ENCODE data around the gene ATP8B3. TPM values are rescaled to one million over a fixed set of nuclear protein-coding genes. Genes with fewer than 3 reads are reported as not detected.

ATP8B3 gene
- total and polyA plus RNA-seq, 2 of the 13 experiments (the other 11 are each of a cell fraction or from before 2014, with no cell fraction given): 2.6 to 5.9 TPM

DNA sequence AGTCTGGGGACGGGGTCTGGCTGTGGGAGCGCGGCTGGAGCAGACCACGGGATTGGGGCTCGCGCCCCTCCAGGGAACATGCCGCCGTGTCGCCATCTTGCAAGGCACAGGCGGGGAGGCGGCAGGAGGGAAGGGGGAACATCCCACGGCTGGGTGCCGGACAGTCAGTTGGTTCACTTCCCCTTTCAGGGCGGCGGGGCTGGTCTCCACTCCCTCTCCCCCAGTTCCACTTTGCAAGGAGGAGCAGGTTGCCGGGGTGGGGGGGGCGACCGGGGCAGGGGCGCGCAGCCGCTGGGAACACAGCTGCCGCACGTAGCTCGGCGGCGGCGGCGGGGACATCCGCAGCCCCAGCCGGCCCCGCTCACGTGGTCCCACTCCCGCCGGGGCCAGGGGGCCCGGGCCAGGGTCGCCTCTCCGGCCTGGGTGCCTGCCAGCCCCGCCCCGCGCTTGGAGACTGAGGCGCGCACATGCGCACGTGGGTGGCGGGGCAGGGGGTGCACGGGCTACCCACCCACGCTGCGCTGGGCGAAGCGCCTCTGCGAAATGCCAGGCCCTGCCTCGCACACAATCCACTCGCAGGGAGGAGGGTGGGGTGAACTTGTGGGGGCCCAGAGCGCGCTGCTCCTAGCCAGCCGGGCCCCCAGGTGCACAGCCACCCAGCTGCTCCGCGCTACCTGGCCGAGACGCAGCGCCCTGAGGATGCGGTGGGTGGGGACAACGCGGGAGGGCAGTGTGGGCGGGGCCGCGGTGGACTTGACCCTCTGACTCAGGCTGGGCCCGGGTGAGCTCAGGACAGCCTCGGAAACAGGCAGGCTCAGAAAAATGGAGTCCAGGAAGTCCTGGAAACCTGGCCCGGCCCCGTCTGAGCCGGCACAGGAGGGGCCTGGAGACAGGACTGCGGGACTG is 44.9 kb upstream of the ATP8B3 start (continued):
- TF ChIP-seq, protein P1, sequence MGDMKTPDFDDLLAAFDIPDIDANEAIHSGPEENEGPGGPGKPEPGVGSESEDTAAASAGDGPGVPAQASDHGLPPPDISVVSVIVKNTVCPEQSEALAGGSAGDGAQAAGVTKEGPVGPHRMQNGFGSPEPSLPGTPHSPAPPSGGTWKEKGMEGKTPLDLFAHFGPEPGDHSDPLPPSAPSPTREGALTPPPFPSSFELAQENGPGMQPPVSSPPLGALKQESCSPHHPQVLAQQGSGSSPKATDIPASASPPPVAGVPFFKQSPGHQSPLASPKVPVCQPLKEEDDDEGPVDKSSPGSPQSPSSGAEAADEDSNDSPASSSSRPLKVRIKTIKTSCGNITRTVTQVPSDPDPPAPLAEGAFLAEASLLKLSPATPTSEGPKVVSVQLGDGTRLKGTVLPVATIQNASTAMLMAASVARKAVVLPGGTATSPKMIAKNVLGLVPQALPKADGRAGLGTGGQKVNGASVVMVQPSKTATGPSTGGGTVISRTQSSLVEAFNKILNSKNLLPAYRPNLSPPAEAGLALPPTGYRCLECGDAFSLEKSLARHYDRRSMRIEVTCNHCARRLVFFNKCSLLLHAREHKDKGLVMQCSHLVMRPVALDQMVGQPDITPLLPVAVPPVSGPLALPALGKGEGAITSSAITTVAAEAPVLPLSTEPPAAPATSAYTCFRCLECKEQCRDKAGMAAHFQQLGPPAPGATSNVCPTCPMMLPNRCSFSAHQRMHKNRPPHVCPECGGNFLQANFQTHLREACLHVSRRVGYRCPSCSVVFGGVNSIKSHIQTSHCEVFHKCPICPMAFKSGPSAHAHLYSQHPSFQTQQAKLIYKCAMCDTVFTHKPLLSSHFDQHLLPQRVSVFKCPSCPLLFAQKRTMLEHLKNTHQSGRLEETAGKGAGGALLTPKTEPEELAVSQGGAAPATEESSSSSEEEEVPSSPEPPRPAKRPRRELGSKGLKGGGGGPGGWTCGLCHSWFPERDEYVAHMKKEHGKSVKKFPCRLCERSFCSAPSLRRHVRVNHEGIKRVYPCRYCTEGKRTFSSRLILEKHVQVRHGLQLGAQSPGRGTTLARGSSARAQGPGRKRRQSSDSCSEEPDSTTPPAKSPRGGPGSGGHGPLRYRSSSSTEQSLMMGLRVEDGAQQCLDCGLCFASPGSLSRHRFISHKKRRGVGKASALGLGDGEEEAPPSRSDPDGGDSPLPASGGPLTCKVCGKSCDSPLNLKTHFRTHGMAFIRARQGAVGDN (CRISPR knock-in tag; IDR thresholded peaks at IDR 0.05): peak; percentile 67
- TF ChIP-seq ZNF446 (CRISPR knock-in tag; IDR thresholded peaks at IDR 0.05): no peak
- TF ChIP-seq, protein P2, sequence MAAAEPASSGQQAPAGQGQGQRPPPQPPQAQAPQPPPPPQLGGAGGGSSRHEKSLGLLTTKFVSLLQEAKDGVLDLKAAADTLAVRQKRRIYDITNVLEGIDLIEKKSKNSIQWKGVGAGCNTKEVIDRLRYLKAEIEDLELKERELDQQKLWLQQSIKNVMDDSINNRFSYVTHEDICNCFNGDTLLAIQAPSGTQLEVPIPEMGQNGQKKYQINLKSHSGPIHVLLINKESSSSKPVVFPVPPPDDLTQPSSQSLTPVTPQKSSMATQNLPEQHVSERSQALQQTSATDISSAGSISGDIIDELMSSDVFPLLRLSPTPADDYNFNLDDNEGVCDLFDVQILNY (CRISPR knock-in tag; conservative IDR thresholded peaks at IDR 0.05): no peak
- peak; percentile 33; the same call in 1 of the 2 replicates for TF ChIP-seq MYC (CRISPR knock-in tag; IDR thresholded peaks at IDR 0.05; ENCODE audit: borderline replicate concordance)
- peak; percentile 40 for TF ChIP-seq TBL1XR1 (IDR thresholded peaks at IDR 0.05; ENCODE audit: borderline replicate concordance, low read length, partially characterized antibody)
- TF ChIP-seq, protein P3, sequence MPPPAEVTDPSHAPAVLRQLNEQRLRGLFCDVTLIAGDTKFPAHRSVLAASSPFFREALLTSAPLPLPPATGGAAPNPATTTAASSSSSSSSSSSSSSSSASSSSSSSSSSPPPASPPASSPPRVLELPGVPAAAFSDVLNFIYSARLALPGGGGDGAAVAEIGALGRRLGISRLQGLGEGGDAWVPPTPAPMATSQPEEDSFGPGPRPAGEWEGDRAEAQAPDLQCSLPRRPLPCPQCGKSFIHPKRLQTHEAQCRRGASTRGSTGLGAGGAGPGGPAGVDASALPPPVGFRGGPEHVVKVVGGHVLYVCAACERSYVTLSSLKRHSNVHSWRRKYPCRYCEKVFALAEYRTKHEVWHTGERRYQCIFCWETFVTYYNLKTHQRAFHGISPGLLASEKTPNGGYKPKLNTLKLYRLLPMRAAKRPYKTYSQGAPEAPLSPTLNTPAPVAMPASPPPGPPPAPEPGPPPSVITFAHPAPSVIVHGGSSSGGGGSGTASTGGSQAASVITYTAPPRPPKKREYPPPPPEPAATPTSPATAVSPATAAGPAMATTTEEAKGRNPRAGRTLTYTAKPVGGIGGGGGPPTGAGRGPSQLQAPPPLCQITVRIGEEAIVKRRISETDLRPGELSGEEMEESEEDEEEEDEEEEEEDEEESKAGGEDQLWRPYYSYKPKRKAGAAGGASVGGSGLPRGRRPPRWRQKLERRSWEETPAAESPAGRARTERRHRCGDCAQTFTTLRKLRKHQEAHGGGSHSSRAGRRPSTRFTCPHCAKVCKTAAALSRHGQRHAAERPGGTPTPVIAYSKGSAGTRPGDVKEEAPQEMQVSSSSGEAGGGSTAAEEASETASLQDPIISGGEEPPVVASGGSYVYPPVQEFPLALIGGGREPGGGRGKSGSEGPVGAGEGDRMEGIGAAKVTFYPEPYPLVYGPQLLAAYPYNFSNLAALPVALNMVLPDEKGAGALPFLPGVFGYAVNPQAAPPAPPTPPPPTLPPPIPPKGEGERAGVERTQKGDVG (CRISPR knock-in tag; IDR thresholded peaks at IDR 0.05; ENCODE audit: borderline replicate concordance): no peak
- no peak for TF ChIP-seq TRIM24 (CRISPR knock-in tag; IDR thresholded peaks at IDR 0.05)
- TF ChIP-seq EP300 (IDR thresholded peaks at IDR 0.05; ENCODE audit: low read depth in 2 of 2, low read length in 2 of 2): no peak
- no peak for TF ChIP-seq EP300 (CRISPR knock-in tag; IDR thresholded peaks at IDR 0.05; ENCODE audit: borderline replicate concordance)
- TF ChIP-seq ELF3 (CRISPR knock-in tag; IDR thresholded peaks at IDR 0.05): peak; percentile 61
- TF ChIP-seq SALL1 (CRISPR knock-in tag; IDR thresholded peaks at IDR 0.05): no peak
- TF ChIP-seq SALL2 (CRISPR knock-in tag; IDR thresholded peaks at IDR 0.05): no peak
- no peak for TF ChIP-seq ZNF468 (CRISPR knock-in tag; IDR thresholded peaks at IDR 0.05)
- TF ChIP-seq SRSF4 (IDR thresholded peaks at IDR 0.05; ENCODE audit: low read depth, low read length, poor library complexity, severe bottlenecking): no peak
- TF ChIP-seq MATR3 (CRISPR knock-in tag; IDR thresholded peaks at IDR 0.05): no peak
- no peak for TF ChIP-seq ZNF878 (CRISPR knock-in tag; IDR thresholded peaks at IDR 0.05)
